ENCODE results near the gene GSTM3.

- no peak for TF ChIP-seq EZH2 (IDR thresholded peaks at IDR 0.05; ENCODE audit: borderline replicate concordance)
- TF ChIP-seq CTCF (IDR thresholded peaks at IDR 0.05; ENCODE audit: poor library complexity), result no peak
Observed at GRCh38 chr1:109784551-109785252, 43.9 kb upstream of the GSTM3 start.
